GM18873 (cell line): Measurements from ENCODE around the gene GASK1B.

Experiments used
- ATAC-seq: cut with Tn5 transposase; IDR thresholded peaks from one replicate; pipeline ENCODE4 v1.9.1; 2021; ENCODE audit warnings: mild to moderate bottlenecking, moderate library complexity, moderate number of reproducible peaks; ENCODE audit not compliant: unreplicated experiment, low FRiP score

The GASK1B gene

GRCh38 chr4:158155656-158156356, 17.0 kb downstream of the GASK1B start:
- ATAC-seq, result no peak

DNA sequence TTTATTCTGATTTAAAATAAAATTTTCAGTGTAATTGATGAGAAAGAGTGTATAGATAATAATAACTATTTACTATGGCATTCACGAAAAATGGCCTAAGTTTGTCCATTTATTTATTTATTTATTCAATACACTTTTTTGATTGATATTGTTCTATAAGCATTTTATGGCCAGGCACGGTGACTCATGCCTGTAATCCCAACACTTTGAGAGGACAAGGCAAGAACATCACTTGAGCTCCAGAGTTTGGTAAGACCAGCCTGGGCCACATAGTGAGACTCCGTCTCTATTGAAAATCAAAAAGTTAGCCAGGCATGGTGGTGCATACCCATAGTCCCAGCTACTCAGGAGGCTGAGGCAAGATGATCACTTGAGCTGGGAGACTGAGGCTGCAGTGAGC, 25.7 kb downstream of the GASK1B start:
- no peak for ATAC-seq

DNA sequence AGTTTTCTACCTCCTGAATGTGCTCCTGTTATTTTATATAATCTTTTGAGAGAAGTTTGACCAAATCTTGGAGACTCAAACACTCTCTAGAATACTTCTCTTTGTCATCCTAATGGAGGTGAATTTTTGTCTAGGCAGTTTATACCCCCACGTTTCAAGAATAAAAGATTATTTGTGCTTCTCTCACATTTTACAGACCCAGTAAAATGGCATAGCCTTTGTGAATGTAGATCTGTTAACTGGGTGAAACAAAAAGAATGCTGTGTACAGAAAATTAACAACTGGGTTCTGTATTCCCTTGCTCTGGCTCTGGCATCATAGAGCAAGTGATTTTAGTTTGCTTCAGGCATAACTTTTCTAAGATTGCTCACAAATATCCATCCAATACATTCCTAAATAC, 26.1 kb downstream of the GASK1B start:
- no peak for ATAC-seq

GRCh38 chr4:158139086-158139485, 33.7 kb downstream of the GASK1B start:
- no peak for ATAC-seq

DNA sequence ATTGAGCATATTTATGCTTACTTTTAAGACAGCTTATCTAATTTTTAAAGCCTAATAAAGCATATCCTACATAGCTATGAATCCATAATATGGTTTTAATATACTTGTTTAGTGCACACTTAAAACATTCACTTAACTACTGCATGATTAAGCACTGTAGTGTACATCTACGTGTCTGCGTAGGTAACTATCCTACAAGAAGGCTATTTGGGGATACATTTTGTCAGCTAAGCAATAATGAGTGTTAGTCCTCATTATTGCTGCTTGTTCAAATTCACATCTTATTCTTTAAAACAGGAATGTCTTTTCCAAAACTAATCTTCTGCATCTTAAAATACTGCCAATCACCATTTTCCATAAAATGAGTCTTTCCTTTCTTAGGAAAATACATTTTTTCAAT, 38.6 kb downstream of the GASK1B start:
- no peak for ATAC-seq

DNA sequence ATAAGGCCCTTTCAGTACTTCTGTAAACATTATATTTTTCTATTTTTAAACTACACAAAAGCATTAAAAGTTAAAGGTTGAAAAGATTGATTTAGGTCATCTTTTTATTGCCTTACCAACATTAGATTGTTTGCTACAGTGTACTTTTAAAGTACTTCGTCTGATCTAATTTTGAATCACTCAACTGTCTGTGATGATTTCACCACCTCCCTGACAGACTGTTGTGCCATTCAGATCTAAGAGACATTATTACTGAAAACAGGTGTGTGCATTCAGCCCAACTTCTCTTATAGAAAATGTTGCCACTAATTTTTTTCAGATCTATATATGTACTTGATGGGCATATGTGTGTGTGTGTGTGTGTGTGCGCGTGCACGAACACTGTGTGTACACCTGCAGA, 39.3 kb downstream of the GASK1B start:
- ATAC-seq, result no peak

DNA sequence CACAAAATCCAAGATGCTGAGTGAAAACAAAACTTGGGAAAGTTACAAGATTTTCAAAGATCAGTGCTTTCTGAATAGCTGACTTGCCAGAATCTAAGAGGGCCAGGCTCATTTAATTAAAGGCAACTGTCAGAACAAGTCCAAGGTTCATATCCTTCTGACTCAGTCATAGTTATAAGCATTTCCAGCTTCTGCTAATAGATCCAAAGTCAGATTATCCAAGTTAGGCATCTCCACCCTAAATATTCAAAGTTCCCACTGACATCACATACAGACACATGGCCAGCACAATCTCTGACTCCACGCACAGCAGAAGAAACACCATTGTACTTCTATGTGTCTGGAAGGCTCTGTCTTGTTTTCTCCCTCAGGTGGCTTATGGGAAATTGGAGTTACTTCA, 41.8 kb downstream of the GASK1B start:
- no peak for ATAC-seq

GRCh38 chr4:158130204-158130603, 42.6 kb downstream of the GASK1B start:
- ATAC-seq, result no peak

GRCh38 chr4:158129694-158130093, 43.1 kb downstream of the GASK1B start:
- ATAC-seq, result peak; percentile 99

GRCh38 chr4:158128540-158128939, 44.3 kb downstream of the GASK1B start:
- ATAC-seq, result no peak

DNA sequence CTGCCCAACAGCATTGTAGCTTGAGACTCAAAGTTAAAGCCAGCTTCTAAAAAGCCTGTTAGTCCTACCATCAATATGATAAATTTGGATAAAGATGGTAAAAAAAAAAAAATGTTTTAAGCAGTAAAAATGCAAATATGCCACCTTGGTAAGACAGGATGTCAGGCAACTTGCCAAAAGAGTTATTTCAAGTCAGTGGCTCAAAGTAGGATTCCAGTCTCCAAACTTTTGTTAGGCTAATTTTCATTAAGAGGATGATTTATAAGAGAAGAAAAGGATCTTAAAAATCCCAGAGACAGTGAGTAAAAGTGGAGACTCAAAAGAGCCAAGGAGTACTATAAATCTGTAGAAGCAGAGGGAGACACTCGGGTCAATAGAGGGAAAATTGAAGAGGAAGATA, 47.5 kb downstream of the GASK1B start:
- ATAC-seq, result no peak
